Thyroid gland (tissue), 4 donors: ENCODE measurements around the gene CLDN24.

ENCODE experiments used
- CTCF ChIP-seq, 6 experiments: fragments of 200-600 bp in 3 of 6; fragments of 450-650 bp in 3 of 6; sonication (generic) in 3 of 6; IDR thresholded peaks; one replicate each; pipeline ENCODE4 v1.5.1; 2016 to 2019; ENCODE audit warnings: antibody characterized with exemption in 6 of 6, mild to moderate bottlenecking in 2 of 6, inconsistent platforms in 1 of 6, moderate library complexity in 1 of 6
- POLR2A ChIP-seq, 2 donors: fragments of 450-650 bp; IDR thresholded peaks; one replicate each; pipeline ENCODE4 v1.6.1; 2017; ENCODE audit warnings: antibody characterized with exemption in 2 of 2, mild to moderate bottlenecking in 2 of 2, moderate library complexity in 1 of 2

GRCh38 chr4:183360161-183360919 lies 38.1 kb upstream of the CLDN24 start:
- TF ChIP-seq CTCF (IDR thresholded peaks at IDR 0.05) (no peak), POLR2A (IDR thresholded peaks at IDR 0.05) (no peak)
